GM10266 (cell line): Measurements from ENCODE around the gene GHR.

ENCODE experiments used
- DNase-seq: peaks from one replicate; pipeline ENCODE4 v3.0.0; 2012; ENCODE audit errors: extremely low spot score
- TF ChIP-seq, protein P1 (sequence below): IDR thresholded peaks from 2 replicates; pipeline ENCODE4 v1.5.1; 2012; ENCODE audit warnings: mild to moderate bottlenecking, low read depth; ENCODE audit not compliant: control insufficient read depth, insufficient read depth; ENCODE audit errors: missing control alignments

The GHR gene

DNA sequence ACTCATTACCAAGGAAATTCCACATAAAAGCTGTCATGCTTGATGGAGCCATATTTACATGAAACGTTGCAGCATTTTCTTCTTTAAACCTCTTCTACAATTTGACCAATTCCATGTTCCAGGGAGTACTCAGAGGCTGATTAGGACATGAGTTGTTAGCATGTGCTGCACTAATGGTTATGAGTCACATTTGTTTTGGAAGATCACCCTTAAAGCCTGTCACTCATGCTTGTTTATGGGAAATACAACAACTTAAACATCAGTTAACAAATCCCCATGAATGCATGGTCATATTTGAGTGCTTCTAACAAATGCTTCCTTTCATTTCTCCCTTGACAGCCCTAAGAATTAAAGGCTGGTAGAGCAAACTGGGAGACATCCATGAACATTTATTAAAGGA is 156.1 kb downstream of the GHR start:
- TF ChIP-seq, protein P1, sequence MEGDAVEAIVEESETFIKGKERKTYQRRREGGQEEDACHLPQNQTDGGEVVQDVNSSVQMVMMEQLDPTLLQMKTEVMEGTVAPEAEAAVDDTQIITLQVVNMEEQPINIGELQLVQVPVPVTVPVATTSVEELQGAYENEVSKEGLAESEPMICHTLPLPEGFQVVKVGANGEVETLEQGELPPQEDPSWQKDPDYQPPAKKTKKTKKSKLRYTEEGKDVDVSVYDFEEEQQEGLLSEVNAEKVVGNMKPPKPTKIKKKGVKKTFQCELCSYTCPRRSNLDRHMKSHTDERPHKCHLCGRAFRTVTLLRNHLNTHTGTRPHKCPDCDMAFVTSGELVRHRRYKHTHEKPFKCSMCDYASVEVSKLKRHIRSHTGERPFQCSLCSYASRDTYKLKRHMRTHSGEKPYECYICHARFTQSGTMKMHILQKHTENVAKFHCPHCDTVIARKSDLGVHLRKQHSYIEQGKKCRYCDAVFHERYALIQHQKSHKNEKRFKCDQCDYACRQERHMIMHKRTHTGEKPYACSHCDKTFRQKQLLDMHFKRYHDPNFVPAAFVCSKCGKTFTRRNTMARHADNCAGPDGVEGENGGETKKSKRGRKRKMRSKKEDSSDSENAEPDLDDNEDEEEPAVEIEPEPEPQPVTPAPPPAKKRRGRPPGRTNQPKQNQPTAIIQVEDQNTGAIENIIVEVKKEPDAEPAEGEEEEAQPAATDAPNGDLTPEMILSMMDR: no peak
- no peak for DNase-seq

DNA sequence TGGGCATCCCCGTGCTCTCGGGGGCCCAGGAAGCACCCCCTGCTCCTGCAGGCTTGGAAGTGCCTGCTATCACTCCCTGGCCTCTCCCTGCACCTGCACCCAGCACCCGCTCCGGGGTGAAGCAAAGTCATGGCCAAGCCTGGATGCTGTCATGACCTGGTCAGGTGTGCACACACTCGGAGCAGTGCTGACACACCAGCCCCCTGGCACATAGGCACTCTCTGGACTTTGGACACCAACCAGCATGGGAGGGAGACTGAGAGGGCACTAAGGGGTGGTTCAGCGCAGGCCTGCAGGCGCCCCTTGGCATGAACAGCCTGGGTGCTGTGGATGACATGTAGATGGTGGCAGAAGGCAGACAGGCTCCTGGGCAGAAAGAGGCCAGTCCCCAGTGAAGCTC is 158.6 kb downstream of the GHR start:
- TF ChIP-seq, protein P1: no peak

DNA sequence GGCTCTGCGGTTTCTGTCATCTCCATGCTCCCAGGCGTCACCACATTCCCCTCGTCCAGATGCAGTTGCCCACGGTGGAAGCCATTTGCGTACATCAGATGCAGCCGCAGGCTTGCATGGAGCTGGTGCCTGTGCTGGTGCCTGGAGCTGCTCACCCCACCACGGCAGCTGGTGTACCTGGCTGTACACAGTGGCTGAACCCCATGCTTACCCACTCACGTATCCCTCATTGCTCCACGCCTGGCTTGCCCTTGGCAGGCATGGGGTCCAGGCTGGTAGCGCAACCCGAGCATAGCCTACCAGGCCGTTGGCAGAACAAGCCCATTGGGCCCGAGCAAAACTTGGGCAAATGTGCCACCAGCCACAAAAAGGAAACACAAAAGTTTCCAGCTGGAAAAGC is 159.5 kb downstream of the GHR start:
- DNase-seq: no peak
- TF ChIP-seq, protein P1: no peak

More for the DNA sequence above, 158.6 kb downstream of the GHR start:
- DNase-seq: no peak

DNA sequence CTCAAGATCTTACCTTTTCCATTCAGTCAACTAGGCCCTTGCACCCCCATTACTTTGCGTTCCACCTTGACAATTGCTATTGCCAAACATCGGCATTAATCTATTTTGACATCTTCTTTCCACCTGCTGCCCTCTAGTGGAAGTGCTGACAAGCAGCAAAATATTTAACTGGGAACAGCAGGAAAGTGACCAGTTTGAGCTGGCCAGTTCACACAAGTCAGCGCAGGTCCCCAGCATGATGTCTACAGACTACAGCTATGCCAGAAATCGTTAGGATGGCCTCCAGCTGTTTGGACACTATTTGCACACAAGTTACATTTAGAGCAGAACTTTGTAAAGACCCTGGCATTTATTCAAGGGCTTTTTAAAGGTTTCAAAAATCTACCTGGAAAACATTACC is 160.1 kb downstream of the GHR start:
- TF ChIP-seq, protein P1: peak; percentile 89
- peak; percentile 48 for DNase-seq

DNA sequence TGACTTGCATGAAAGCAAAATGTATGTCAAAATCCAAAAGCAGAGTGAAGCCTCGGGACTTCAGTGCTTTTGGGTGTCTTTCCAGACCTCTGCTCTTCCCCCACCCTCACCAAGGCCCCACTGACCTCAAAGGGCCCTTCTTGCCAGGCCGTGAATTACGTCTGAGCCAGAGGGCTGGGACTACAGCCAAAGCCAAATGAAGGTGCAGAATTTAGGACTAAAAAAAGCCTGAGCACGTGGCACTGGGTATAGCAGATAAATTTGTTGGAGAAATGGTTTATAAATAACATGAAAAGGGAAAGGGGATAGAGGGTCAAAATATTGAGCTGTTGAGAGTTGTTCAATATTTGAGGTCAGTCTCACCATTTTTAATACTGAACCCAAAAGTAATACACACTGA is 163.4 kb downstream of the GHR start:
- TF ChIP-seq, protein P1: no peak
- no peak for DNase-seq

DNA sequence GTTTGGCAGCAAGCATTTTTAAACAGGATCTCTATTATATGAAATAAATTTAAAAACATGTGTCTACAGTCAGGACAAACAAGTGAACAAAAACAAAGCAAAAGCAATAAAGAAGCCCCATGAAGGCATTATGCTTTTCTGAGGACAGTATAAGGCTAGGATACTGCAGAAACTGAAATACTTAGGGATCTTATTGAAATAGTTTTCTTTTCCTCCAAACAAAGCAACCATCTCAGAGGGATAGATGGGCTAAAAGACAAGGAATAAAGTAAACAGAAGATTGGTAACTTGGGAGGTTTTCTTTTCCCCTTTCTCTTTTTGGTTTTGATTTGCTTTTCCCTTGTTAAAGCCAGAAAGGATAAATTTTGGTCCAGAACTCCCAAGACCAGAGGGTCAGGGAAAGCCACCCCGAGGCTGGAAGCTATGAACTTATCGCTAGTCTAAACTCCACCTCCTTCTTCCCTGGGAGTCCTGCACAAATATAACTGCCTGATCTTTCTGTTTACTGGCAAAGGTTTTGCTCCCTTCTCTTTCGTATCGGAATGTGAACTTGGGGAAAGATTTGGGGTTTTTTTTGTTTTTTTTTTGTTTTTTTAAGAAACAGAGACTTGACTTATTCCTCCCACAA is 164.0 kb downstream of the GHR start:
- TF ChIP-seq, protein P1: no peak
- no peak for DNase-seq

DNA sequence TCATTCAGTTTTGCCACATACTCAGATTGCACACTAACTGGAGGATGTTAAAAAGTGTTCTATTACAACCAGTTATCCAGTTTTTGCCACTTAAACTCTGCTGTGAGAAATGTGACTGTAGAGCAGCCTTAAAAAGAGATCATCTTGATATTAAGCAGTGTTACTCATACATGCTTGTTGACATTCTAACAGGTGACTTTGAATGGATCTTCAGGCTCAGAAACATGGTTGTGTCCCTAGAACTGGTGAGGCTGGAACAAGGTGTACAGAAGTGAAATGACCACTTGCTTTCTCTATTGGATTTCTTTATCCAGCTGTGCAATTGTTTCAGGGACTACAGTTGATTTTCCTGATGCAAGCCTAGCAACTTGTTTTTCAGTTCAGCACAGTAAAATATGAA is 167.3 kb downstream of the GHR start:
- TF ChIP-seq, protein P1: no peak

More for the DNA sequence above, 167.3 kb downstream of the GHR start:
- DNase-seq: no peak
